NCI-H510A (cell line): ENCODE measurements around the gene KRTAP5-10.
"Not testable (repeated sequence)": the region's sequence is repeated elsewhere in the genome, so short reads cannot be mapped to it uniquely, and the experiment has no call there.

Experiments
- DNase-seq: peaks from one replicate; lab custom pipeline; 2025; lab: John Stamatoyannopoulos, UW

The KRTAP5-10 gene

GRCh38 chr11:71542879-71543777, 22.2 kb upstream of the KRTAP5-10 start:
- no peak for DNase-seq

DNA sequence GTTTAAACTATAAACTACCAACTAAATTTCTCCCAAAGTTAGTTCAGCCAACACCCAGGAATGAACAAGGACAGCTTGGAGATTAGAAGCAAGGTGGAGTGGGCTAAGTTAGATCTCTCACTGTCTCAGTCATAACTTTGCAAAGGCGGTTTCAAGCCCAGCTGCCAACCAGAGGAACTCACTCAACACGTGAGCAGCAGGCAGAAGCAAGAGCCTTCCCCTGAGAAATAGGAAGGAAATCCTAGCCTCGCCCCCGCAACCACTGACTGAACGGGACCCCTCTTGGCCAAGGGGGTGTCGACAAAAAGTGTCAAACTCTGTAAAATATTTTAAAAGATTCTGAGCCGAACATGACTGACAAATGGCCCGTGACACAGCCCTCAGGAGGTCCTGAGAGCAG, 21.5 kb upstream of the KRTAP5-10 start:
- no peak for DNase-seq

- no peak for DNase-seq
Measured at GRCh38 chr11:71544525-71545214, 20.7 kb upstream of the KRTAP5-10 start.

DNA sequence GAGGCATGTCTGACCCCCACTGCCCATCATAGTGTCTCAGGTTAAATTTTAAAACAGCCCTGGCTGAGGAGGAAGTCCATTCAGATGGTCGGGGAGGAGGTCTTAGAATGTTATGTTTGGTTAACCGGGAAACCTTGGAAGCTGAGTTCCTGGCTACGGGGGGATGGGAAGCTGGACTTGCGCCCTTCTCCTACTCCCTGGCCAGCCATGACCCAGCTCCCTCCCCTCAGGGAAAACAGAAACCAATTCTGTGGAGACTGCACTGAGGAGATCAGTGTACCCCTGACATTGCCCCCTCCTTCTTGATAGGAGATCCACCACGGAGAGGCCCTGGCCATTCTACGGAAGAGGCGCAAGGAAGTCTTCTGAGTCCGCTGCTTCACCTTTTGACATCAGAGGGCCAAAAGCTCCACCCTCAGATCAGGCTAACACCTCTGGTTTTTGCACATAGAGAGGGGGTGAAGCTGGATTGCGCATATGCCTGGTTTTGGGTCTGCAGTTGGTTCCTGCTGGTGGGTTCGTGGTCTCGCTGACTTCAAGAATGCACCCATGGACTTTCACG, 19.9 kb upstream of the KRTAP5-10 start:
- DNase-seq = no peak

GRCh38 chr11:71548120-71548519, 17.2 kb upstream of the KRTAP5-10 start, which contains the start of gene KRTAP5-9:
Gene KRTAP5-9, plus strand, starts transcription at chr11:71548420. Its CDS starts 238 bp downstream, at chr11:71548658.
- DNase-seq = no peak

DNA sequence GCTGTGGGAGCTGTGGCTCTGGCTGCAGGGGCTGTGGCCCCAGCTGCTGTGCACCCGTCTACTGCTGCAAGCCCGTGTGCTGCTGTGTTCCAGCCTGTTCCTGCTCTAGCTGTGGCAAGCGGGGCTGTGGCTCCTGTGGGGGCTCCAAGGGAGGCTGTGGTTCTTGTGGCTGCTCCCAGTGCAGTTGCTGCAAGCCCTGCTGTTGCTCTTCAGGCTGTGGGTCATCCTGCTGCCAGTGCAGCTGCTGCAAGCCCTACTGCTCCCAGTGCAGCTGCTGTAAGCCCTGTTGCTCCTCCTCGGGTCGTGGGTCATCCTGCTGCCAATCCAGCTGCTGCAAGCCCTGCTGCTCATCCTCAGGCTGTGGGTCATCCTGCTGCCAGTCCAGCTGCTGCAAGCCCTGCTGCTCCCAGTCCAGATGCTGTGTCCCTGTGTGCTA, 16.6 kb upstream of the KRTAP5-10 start:
- no peak for DNase-seq

DNA sequence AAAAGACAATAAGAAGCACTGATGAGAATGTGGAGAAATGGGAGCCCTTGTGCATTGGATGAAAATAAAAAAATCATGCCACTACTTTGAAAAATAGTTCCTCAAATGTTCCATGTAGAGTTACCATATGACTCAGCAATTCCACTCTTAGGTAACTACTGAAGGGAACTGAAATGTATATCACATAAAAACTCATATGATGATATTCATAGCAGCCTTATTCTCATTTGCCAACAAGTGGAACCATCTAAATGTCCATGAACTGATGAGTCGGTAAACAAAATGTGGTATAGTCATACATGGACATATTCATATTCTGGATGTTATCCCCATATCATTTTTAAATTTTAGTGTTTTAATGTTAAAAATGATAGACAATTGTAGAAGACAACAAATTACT, 13.7 kb upstream of the KRTAP5-10 start:
- no peak for DNase-seq

GRCh38 chr11:71554996-71555395, 10.4 kb upstream of the KRTAP5-10 start:
- no peak for DNase-seq

DNA sequence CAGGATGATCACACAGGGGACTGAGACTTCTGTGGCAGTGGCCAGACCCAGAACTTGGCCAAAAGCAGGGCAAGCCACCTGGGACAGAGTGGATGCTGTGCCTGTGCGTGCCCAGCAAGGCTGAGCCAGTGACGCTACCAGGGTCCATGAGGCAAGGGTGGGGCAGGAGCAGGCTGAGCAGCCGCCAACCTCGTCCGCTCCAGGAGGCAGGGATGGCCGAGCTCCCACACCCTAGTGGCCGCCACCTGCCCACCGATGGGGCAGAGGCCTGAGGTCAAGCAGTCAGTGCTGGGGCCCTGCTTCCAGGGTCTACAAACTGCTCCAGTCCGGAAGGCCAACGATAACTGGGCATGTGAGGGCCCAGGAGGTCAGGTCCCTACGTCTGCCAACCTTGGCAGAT, 9.9 kb upstream of the KRTAP5-10 start:
- no peak for DNase-seq

DNA sequence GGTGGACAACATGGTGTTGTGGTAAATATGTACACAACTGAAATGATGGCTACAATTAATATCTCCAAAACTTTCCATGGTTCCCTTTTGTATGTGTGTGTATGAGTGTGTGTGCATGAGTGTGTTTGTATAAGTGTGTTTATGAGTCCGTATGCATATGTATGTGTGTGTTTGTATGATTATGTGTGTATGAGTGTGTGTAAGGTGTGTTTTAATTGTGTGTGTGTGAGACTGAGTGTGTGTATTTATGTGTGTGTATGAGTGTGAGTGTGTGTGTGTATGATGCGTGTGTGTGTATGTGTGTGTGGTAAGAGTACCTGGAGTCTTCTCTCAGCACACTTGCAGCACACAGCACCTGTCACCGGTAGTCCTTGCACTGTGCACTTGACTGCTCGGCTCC, 9.3 kb upstream of the KRTAP5-10 start:
- no peak for DNase-seq

DNA sequence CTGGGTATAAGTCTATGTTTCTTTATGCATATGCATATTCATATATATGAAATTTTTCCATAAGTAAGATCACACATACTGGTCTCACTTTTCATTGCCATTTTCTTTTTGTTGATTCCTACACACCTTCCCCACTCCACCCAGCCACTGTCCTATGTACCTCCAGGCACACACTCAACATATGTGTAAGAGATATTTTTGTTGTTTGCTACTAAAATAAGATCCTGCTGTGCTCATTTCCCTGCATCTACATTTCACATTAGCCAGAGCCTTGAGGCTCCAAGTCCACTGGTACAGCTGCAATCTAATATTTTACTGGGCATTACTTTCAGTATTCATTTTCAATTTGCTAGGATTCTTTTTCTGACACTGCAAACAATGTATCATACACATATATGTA, 8.1 kb upstream of the KRTAP5-10 start:
- no peak for DNase-seq

- no peak for DNase-seq
Measured at GRCh38 chr11:71558996-71559395, 6.4 kb upstream of the KRTAP5-10 start.

- DNase-seq = no peak
Measured at GRCh38 chr11:71562120-71562519, 3.2 kb upstream of the KRTAP5-10 start.

DNA sequence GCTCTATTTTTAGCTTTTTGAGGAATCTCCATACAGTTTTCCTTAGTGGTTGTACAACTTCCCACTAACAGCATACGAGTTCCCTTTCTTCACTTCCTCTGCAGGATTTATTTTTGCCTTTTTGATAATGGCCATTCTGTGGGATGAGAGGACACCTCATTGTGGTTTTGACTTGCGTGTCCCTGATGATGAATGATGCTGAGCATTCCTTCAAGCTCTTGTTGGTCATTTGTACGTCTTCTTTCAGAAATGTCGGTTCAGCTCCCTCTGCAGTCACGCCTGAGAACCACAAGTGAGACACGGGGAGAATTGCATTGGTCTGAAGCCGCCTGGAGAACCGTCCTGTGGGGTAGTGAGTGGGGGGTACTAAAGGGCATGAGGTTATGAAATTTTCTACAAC, 2.0 kb upstream of the KRTAP5-10 start:
- no peak for DNase-seq

- DNase-seq = no peak
Measured at GRCh38 chr11:71564430-71564829, 933 bp upstream of the KRTAP5-10 start.

GRCh38 chr11:71566081-71566620, 788 bp downstream of the KRTAP5-10 start:
- no peak for DNase-seq

DNA sequence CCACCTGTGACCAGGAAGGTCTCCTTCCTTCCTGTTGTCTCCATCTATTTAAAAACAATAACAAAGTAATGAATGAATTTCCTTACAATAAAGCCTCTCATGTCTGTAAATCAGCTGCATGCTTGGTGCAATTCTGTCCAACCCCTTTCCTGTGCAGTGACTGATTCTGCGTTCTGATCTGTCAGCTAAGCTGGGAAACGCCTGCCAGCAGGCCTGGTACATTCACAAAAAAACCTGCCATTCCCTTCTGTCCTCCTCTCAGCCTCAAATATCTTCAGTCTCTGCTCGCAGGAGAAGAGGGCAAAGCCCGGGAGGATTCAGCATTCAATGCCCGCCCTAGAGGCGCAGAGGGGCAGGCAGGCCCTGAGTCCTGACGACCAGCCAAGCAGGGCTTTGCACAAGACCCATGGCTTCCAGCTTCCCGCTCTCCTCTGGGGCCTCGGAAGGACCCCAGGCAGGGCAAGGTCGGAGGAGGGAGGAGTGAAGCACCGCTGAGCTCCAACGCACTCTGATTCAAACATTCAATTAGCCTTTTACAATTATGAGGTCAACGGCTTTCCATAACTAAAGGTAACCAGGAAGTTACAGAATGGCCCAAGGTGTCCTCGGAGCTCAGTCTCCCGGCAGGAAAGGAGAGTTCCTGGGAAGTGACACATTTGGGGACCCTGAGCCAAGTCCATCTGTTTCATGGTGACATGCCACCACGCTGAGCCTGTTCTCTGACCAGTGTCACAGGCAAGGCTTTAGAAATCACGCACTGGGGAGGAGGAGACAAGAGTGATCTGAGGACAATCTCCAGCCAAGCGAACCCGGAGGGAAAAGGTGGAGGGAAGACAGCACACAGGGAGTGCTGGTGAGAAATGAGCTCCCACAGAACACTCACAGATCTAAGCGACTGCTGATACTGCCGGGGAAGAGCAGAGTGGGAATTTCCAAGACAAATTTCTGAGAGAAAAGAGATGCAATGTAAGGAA, 1.6 kb downstream of the KRTAP5-10 start:
- not testable (repeated sequence) for DNase-seq

DNA sequence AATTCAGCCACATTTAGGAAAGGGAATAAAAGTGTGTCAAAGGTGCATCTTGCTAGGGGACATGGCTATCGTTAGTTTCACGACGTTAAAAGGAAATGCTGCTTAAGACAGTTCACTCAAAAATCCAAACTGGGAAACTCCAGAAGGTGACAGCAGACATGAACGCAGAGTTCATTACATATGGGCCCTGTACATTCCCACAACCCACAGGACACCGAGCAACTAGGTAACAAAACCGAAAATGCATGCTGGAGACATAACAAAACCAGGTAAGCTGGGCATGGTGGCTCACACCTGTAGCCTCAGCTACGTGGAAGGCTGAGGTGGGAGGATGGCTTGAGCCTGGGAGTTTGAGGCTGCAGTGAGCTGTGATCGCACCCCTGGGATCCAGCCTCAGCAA, 2.3 kb downstream of the KRTAP5-10 start:
- DNase-seq = not testable (repeated sequence)

GRCh38 chr11:71568704-71569349, 3.5 kb downstream of the KRTAP5-10 start:
- DNase-seq = no peak

DNA sequence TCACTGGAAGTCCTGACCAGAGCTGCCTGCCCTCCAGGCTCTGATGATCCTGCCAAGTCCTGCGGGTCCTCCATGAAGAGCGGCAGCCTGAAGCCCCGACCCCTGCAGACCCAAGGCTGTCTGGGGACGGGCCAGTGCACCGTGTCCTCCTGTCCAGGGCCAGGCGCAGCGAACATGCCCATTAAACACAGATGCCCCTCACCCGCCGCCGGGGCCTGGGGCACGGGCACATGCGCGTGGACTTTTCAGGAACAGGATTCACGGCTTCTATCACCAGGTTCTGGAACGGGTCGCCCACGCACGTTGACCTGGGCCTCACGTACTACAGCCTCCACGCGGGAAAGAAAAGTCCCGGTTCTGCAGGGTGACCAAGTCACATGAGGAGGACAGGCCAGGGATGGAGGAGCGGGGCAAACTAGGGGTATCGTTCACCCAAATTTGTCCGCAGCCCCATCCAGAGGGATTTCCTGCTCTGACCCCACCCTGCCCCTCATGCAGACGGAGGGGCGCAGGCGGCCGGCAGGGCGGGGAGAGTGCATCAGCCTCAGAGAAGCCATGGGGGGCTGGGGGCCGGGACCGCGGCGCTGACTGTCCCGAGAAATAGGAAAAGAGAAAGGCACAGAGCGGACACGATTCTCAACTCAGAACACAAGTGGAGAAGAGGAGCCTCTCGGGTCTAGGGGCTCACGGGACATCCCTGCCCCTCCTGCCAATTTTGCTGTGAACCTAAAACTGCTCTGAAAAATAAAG, 5.9 kb downstream of the KRTAP5-10 start:
- not testable (repeated sequence) for DNase-seq
